Pericardium fibroblast (primary cell): ENCODE data around the gene ZNF414. TPM values are rescaled to one million over a fixed set of nuclear protein-coding genes. Genes with fewer than 3 reads are reported as not detected.

Experiments
- total RNA-seq: library from RNA; depleted of rRNA; stranded (reverse); fragments of >200 nt; gene quantifications from 2 replicates; pipeline ENCODE4 v1.2.3, GENCODE V29; 2015

ZNF414 gene, protein sequence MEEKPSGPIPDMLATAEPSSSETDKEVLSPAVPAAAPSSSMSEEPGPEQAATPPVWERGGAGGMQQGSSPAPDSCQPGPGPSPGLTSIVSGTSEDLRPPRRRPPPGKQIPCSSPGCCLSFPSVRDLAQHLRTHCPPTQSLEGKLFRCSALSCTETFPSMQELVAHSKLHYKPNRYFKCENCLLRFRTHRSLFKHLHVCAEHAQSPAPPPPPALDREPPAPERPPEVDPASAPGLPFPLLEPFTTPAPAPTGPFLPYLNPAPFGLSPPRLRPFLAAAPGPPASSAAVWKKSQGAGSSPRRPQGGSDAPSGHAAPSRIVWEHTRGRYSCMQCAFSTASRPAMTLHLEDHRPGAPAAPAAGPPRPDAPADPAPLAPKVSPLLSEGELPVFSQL
- total RNA-seq = 9.7 and 27.2 TPM in 2 replicates

DNA sequence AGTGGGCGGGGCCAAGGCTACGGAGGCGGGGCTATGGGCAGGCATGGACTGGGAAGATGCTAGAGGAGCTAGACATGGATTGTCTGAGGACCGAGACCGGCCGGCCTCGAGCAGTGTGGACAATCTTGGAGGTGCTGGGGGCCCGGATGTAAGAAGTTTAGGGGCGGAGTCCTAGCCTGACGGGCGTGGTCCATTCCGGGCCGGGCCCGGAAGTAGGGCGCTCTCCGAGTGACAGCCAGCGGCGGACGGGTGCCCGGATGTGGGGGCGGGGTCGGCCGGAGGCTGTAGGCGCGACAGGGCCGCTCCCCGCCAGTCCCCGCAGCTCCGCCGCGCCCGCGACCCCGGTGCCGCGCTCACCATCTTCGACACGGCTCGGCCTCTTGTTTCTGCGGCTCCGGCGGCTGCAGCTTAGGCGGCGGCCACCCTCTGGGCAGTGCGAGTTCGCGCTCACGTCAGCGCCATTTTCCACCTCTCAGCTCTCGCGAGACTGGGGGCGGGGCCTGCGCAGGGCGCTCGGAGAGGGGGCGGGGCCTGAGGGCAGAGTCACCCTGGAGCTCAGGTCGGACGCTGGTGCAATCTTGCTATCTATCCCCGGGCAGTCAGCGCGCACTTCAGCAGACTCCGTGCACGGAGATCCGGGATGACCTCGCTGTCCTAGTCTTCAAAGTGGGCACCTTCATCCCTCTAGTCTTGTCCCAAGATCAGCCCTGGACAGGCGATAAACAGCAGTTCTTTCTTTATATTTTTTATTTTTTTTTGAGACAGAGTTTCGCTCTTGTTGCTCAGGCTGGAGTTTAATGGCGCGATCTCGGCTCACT, at the start of gene ZNF414:
TSS of gene ZNF414 (minus strand) at position 481 of the 818 bp plus-strand sequence. CDS start at position 360, 121 bp downstream.

Other genes with a start within 250 kb of the ZNF414 start
- 57.7 and 58.6 TPM in 2 replicates for gene CD320, start 205.8 kb downstream of the ZNF414 start, total RNA-seq
- 23.7 and 32.2 TPM in 2 replicates for gene NDUFA7, start 192.8 kb downstream of the ZNF414 start, total RNA-seq
- 759 and 791 TPM in 2 replicates for gene RPS28, start 192.7 kb downstream of the ZNF414 start, total RNA-seq
- gene KANK3, start 170.9 kb downstream of the ZNF414 start, total RNA-seq = 0.12 and 0.68 TPM in 2 replicates
- gene ANGPTL4, start 150.0 kb downstream of the ZNF414 start, total RNA-seq = 8.4 and 34.0 TPM in 2 replicates
- 23.7 and 25.4 TPM in 2 replicates for gene RAB11B, start 123.8 kb downstream of the ZNF414 start, total RNA-seq
- gene MARCHF2, start 100.9 kb downstream of the ZNF414 start, total RNA-seq = 37.5 and 60.3 TPM in 2 replicates
- gene HNRNPM, start 69.2 kb downstream of the ZNF414 start, total RNA-seq = 53.7 and 56.8 TPM in 2 replicates
- not detected in 2 replicates for gene PRAM1, start 11.5 kb downstream of the ZNF414 start, total RNA-seq
- 0.51 and 0.70 TPM in 2 replicates for gene MYO1F, start 63.3 kb upstream of the ZNF414 start, total RNA-seq
- 37.2 and 38.0 TPM in 2 replicates for gene ADAMTS10, start 96.5 kb upstream of the ZNF414 start, total RNA-seq
- gene NFILZ, start 116.5 kb upstream of the ZNF414 start, total RNA-seq = not detected in 2 replicates
- gene ACTL9, start 184.6 kb upstream of the ZNF414 start, total RNA-seq = not detected in 2 replicates
- not detected in 2 replicates for gene OR2Z1, start 207.5 kb upstream of the ZNF414 start, total RNA-seq